Kidney epithelial cell (primary cell): ENCODE results near the gene SIPA1L3. TPM values are rescaled to one million over a fixed set of nuclear protein-coding genes. Genes with fewer than 3 reads are reported as not detected.

ENCODE experiments used
- DNase-seq: peaks from one replicate; pipeline ENCODE4 v3.0.0-alpha.2; 2010; ENCODE audit warnings: low read depth
- H3K27me3 ChIP-seq: 2 replicates; pipeline ENCODE4 v1.6.0; 2011; ENCODE audit warnings: low read length; ENCODE audit not compliant: control insufficient read depth, insufficient read depth
- H3K36me3 ChIP-seq: 2 replicates; pipeline ENCODE4 v1.5.1; 2011; ENCODE audit warnings: low read length; ENCODE audit not compliant: control insufficient read depth, insufficient read depth
- H3K4me3 ChIP-seq: 2 replicates; pipeline ENCODE4 v1.5.1; 2011; ENCODE audit warnings: low read depth, mild to moderate bottlenecking, control low read depth, low read length
- CTCF ChIP-seq: IDR thresholded peaks from 2 replicates; pipeline ENCODE4 v1.5.1; 2011; ENCODE audit warnings: mild to moderate bottlenecking, moderate library complexity, low read length, control low read depth, inconsistent platforms; ENCODE audit not compliant: insufficient read depth, poor library complexity, severe bottlenecking
- total RNA-seq: library from RNA; depleted of rRNA; stranded (reverse); fragments of >200 nt; gene quantifications from 2 replicates; pipeline ENCODE4 v1.2.3, GENCODE V29; 2015

The SIPA1L3 gene
- total RNA-seq, 1 donor from 2014 or later = 40.4 TPM

- no peaks in the 10 kb centered on the region for H3K36me3 ChIP-seq
- no peak overlapping the region for H3K4me3 ChIP-seq
- no peak for DNase-seq
- no peaks in the 10 kb centered on the region for H3K27me3 ChIP-seq
- TF ChIP-seq CTCF = no peak
These were observed 211.2 kb downstream of the SIPA1L3 start for GRCh38 chr19:38118176-38118575.

- no peaks in the 10 kb centered on the region for H3K36me3 ChIP-seq
- H3K4me3 ChIP-seq = no peak overlapping the region
- H3K27me3 ChIP-seq = no peaks in the 10 kb centered on the region
- DNase-seq = no peak
- no peak for TF ChIP-seq CTCF
These were observed 213.5 kb downstream of the SIPA1L3 start for GRCh38 chr19:38120471-38121025.

- no peak for TF ChIP-seq CTCF
- Histone ChIP-seq H3K36me3 (no peaks in the 10 kb centered on the region), H3K4me3 (no peak overlapping the region), H3K27me3 (no peaks in the 10 kb centered on the region)
- DNase-seq = no peak
These were observed 215.5 kb downstream of the SIPA1L3 start for GRCh38 chr19:38122402-38123093.

- no peak for TF ChIP-seq CTCF
- no peak overlapping the region for H3K4me3 ChIP-seq
- H3K27me3 ChIP-seq = no peaks in the 10 kb centered on the region
- H3K36me3 ChIP-seq = no peaks in the 10 kb centered on the region
- DNase-seq = no peak
These were observed 218.2 kb downstream of the SIPA1L3 start for GRCh38 chr19:38125238-38125637.

- Histone ChIP-seq H3K27me3 (no peaks in the 10 kb centered on the region), H3K36me3 (peaks cover 2% of the 10 kb centered on the region), H3K4me3 (no peak overlapping the region)
- TF ChIP-seq CTCF = no peak
- DNase-seq = no peak
These were observed 223.4 kb downstream of the SIPA1L3 start for GRCh38 chr19:38130399-38130798.

- no peak for TF ChIP-seq CTCF
- no peak overlapping the region for H3K4me3 ChIP-seq
- H3K27me3 ChIP-seq = no peaks in the 10 kb centered on the region
- DNase-seq = no peak
- H3K36me3 ChIP-seq = peaks cover 2% of the 10 kb centered on the region
These were observed 225.8 kb downstream of the SIPA1L3 start for GRCh38 chr19:38132781-38133180.
